PC-3 (cell line): Measurements from ENCODE around the gene SEC31B.

Experiments used
- EZH2phosphoT487 ChIP-seq: fragments of 300-600 bp; sonication (generic); IDR thresholded peaks from 2 replicates; pipeline ENCODE4 v1.6.1; 2018; ENCODE audit warnings: mild to moderate bottlenecking, antibody characterized with exemption, low read length, borderline replicate concordance
- TF ChIP-seq, protein P1 (sequence below): fragments of 300-600 bp; sonication (generic); conservative IDR thresholded peaks from 2 replicates; pipeline ENCODE4 v1.5.1; 2017; ENCODE audit warnings: antibody characterized with exemption, low read depth, mild to moderate bottlenecking, low read length

DNA sequence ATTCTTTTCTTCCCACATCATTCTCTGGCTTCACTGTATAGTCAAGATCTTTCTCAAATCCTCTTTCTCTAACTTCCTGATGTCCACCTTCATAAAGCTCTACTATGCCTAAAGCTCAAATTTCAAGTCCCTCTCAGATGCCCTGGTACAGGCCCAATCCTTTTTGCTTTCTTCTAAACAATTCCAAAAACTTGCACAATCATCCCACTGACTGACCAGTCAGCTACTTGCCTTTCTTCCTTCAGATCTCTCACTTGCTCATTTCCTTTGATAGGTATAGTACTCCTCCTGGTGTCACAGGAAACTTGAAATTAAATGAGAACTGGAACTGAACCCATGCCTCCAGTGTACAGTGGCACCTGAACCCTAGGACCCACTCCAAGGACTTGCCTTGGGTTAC is 18.2 kb downstream of the SEC31B start:
- TF ChIP-seq, protein P1, sequence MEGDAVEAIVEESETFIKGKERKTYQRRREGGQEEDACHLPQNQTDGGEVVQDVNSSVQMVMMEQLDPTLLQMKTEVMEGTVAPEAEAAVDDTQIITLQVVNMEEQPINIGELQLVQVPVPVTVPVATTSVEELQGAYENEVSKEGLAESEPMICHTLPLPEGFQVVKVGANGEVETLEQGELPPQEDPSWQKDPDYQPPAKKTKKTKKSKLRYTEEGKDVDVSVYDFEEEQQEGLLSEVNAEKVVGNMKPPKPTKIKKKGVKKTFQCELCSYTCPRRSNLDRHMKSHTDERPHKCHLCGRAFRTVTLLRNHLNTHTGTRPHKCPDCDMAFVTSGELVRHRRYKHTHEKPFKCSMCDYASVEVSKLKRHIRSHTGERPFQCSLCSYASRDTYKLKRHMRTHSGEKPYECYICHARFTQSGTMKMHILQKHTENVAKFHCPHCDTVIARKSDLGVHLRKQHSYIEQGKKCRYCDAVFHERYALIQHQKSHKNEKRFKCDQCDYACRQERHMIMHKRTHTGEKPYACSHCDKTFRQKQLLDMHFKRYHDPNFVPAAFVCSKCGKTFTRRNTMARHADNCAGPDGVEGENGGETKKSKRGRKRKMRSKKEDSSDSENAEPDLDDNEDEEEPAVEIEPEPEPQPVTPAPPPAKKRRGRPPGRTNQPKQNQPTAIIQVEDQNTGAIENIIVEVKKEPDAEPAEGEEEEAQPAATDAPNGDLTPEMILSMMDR, result no peak
- TF ChIP-seq EZH2phosphoT487, result no peak
